H54 (cell line): ENCODE results near the gene FGF8.

Experiments used
- DNase-seq: peaks from one replicate; pipeline ENCODE4 v3.0.0; 2011; ENCODE audit warnings: low spot score, mixed read lengths; ENCODE audit not compliant: insufficient read length
- FAIRE-seq: peaks from 3 replicates; lab custom pipeline; 2011; peaks lifted over from hg19 to GRCh38; lab: Jason Lieb, UNC
- POLR2A ChIP-seq: IDR thresholded peaks from 2 replicates; pipeline ENCODE4 v1.6.1; 2011; ENCODE audit warnings: low read depth, mild to moderate bottlenecking, low read length

Gene FGF8

DNA sequence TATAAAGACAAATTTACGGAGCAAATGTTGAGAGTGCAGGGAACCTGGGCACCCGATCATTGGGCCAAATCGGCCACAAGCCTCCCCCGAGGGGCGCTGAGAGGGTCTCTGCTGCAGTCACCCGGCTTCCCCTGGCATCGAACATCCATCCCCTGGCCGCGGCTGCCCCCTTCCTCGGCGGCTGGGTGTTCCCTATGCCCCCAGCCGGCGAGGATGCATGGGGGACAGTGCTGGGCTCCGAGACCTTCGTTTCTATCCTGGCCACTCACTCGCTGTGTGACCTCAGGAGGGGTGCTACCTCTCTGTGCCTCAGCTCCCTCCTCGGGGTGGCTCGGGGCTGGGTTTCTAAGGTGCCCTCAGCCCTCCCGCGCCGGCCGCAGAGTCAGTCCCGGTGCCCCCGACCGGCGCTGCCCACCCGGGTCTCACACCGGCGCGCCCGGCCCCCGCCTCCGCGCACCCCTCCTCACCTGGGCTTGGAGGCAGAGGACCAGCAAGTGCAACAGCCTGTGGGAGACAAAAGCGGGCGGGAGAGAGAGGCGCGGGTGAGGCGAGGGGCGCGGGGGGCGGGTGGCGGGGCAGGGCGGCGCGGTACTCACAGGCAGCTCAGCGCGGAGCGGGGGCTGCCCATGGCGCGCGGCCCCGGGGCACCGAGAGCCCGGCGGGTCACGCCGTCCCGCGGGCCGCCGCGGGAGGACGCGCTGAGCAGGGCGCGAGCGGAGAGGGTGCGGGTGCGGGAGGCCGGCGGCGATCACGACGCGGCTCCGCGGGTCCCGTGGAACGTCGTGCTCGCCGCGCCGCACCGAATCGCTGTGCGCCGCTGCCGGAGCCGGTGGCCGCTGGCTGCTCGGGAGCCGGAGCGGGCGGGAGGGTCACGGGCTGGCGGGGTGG, at the start of gene FGF8:
TSS of gene FGF8 (minus strand) at position 842 of the 888 bp plus-strand sequence. CDS start at position 628, 214 bp downstream.
- no peak for TF ChIP-seq POLR2A
- no peak for DNase-seq
- FAIRE-seq, result no peak

DNA sequence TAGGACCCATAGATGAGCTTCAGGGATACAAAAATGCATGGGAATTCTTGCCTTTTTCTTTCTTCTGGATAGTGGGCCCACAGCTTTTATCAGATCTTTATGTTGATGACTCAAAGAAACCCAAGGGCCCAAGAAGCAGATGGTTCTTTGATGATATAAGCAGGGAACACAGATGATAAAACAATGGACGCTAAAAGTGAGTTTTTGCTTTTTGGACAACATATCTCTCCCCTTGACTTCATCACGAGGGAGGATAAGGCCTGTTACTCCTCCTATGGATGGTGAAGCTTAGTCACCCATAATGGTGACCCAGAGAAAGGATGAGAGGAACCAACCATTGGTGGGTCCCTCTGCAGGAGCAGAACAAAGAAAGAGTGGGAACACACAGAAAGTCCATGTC, 48.8 kb upstream of the FGF8 start:
- TF ChIP-seq POLR2A, result no peak
- DNase-seq (no peak), FAIRE-seq (no peak)

GRCh38 chr10:101818872-101819633, 43.1 kb upstream of the FGF8 start:
- no peak for FAIRE-seq
- TF ChIP-seq POLR2A, result no peak
- no peak for DNase-seq

DNA sequence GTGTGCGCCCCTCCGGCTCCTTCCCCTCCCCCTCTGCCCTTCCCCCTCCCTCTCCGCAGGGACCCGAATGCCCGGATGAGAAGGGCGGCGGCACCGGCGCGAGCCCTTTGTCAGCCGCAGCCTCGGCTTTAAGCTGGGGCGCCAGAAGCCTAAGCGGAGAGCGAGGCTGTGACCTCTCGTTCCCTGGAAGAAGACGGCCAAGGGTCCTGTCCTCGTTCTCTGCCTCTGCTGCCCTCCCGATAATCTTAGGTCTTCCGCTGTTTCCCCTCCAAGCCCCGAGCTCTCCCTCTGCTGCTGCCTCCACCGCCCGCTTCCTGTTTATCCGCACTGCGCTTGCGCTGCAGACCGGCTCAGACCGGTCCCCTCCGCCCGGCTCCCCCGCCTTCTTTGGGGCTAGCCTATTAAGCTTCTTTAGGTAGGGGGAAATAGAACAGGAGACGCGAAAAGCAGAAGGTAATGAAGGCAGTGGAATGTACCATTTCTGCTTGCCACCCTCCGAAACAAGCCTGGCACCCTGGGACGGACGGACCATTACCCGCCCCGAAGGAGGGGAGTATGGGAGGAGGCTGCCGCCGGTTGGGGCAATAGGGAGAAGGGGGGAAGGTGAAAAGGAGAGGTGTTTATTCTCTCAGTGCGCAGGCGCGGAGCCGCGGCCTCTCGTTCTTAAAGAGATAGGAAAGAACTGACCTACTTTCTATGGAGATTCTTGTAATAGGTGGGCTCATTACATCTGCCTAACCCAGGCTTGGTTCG, 42.4 kb upstream of the FGF8 start, which contains the start of gene OGA:
TSS of gene OGA (minus strand) at position 326 of the 753 bp plus-strand sequence. CDS start 422 bp downstream, outside the sequence.
- FAIRE-seq (peak; percentile 84), DNase-seq (peak; percentile 95)
- TF ChIP-seq POLR2A, result peak; percentile 93

DNA sequence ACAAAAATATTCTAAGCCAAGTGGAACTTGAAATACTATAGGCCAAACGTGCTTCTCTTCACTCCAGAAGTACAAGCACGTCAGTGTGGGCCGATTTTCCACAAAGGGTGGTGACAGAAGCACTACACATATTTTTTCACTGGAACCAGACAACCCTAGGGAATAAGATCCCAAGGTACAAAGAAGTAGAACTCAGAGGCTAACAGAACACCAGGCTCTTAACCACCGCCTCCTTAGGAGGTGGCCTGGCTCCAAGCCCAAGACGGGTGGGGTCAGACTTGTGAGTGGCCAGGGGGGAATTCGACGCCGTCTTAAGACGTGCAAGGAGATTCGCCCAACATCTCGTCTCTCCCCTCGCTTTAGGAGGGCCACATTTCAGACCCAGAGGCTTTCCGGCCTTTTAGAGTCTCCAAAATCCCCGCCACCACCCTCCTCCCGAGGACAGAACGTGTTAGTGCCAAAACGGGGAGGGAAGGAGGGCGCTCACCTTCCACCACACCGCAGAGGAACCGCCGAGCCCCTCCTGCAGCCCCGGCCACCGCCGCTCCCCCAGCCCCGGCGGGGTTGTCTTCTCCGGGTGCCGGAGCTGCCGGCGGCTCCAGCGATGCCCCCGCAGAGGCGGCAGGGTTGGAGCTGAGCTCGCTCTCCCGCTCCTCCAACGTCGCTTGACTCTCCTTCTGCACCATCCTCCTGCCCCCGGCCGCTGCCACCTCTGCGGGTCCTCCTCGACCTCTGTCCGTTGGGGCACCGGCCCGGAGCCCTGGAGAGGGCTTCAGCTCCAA, 41.6 kb upstream of the FGF8 start:
- peak; percentile 36; the same call in 1 of the 2 replicates for TF ChIP-seq POLR2A
- FAIRE-seq (no peak), DNase-seq (peak; percentile 61)

- DNase-seq (no peak), FAIRE-seq (no peak)
- TF ChIP-seq POLR2A, result no peak
Observed at GRCh38 chr10:101816913-101817336, 41.0 kb upstream of the FGF8 start.

- DNase-seq, result no peak
- no peak for TF ChIP-seq POLR2A
- no peak for FAIRE-seq
Observed at GRCh38 chr10:101816376-101816775, 40.5 kb upstream of the FGF8 start.

- FAIRE-seq (no peak), DNase-seq (no peak)
- no peak for TF ChIP-seq POLR2A
Observed at GRCh38 chr10:101814466-101815071, 38.7 kb upstream of the FGF8 start.

GRCh38 chr10:101812606-101813005, 36.7 kb upstream of the FGF8 start:
- no peak for DNase-seq
- no peak for FAIRE-seq
- TF ChIP-seq POLR2A, result no peak

DNA sequence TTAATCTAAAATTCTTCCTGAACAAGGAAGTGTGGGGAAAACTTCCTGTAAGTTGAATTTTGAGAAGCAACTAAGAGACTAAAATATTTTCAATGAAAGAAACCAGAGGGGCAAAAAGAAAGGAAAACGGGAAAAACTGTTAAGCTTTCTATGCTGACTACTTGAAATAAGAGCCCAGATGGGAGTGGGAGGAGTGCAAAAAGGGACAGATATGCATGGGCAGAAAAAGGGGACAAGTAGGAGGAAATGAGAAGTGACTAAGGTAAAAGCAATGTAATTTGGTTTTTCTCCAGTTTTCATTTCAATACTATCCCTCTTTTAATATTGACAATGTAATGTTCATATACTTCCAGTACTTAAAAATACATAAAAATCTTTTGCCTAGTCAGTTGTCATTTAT, 31.2 kb upstream of the FGF8 start:
- TF ChIP-seq POLR2A, result no peak
- DNase-seq, result no peak
- no peak for FAIRE-seq

- DNase-seq, result no peak
- FAIRE-seq, result no peak
- TF ChIP-seq POLR2A, result no peak
Observed at GRCh38 chr10:101803511-101803910, 27.6 kb upstream of the FGF8 start.

DNA sequence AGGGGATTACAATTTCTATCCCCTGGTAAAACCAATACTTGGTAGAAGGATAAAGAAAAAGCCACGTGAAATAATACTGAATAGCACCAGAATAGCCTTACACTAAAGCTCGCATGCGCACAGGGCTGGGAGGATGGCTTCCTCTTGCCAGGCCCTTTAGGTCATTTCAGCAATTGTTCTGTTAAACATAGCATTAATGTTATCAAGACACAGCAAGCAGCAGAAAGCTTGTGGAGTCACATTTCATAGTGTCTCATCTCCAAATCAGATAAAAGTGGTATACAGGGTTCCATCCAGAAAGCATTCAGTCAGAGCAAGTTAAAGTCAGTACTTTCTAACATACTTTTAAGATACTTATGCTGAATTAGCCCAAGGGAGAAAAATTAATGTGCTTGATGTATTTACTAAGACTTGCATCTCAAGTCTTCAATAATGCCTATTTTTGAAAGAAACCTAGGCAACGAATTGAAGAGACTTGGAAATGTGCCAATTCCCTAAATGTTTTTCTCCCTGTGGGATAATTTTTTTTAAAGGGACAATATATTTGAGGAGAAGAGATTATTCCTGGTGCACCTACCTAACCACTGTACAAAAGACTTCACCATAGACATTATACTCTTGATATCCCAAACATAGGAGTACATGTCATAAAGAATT, 21.6 kb upstream of the FGF8 start:
- FAIRE-seq, result no peak
- TF ChIP-seq POLR2A, result no peak

More for the DNA sequence above, 21.6 kb upstream of the FGF8 start:
- DNase-seq, result no peak
